ENCODE data around the gene PPY. TPM values are rescaled to one million over a fixed set of nuclear protein-coding genes. Genes with fewer than 3 reads are reported as not detected.
"Not testable (repeated sequence)": the region's sequence is repeated elsewhere in the genome, so short reads cannot be mapped to it uniquely, and the experiment has no call there.

Gene PPY, protein sequence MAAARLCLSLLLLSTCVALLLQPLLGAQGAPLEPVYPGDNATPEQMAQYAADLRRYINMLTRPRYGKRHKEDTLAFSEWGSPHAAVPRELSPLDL
- 1.3 TPM in 1 of 2 replicates, not detected in the other for total RNA-seq (2014; rRNA removed; shearing (Covaris generic))
- not detected in 2 replicates for polyA plus RNA-seq (2015; cell fraction: cytosol; rRNA removed)
- polyA plus RNA-seq (2015; cell fraction: nucleus; rRNA removed) = not detected in 2 replicates

DNA sequence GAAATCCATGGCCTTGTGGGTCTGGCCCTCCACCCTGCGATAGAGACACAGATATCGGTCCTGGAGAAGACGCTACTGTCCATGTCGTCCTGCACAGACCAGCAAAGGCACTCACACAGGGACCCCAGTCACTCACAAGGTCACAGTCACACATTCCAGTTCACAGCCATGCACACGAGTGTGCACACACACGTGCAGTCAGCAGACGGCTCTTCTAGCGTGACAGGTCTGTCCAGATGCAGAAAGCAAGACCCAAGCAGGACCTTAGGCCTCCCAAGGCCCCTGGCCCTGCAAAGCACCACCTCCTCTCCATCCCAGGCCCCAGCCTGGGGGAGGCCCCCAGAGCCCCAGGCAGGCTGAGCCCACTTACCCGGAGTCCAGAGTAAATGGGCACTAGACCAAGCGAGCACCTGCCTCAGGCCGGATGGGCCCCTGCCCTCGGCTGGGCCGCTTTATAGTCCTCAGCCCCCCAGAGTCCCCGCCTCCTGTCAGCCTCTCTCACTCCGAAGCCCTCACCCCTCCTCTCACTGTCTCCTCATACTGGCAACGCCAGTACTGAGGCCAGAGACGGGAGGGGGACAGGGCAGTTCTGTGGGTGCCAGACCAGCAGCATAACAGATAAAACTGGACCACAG is at the start of gene PPY:
PPY (minus strand) TSS at position 426 of the 635 bp plus-strand sequence. CDS start 822 bp downstream, outside the sequence.
- in situ Hi-C loops (cut with HindIII; ENCODE audit: low pct_unique_long_range_greater_than_20kb, low sequenced_read_pairs) = no loop called here

DNA sequence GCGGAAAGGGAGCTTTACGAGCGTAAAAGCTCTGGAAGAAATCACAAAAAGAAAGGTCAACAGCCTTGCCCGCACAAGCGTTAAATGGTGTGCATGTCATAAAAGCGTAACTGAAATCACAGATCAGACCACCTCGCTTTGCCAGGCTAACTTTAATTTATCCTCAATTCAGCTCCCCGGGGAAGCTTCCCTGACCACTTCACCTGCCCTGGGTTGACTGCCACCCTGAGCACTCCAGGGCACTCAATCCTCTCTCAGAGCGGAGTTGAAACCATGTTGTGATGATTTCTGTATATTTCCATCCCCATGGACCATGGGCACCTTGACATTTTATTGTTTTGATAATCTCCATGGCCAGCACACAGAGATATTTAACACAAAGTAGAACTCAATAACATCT is 46.0 kb upstream of the PPY start:
- DNase-seq (ENCODE audit: low read depth, low spot score) = no peak
- in situ Hi-C loops (cut with HindIII; ENCODE audit: low pct_unique_long_range_greater_than_20kb, low sequenced_read_pairs) = no loop called here

More for the DNA sequence above, at the start of gene PPY:
- no peak for DNase-seq (ENCODE audit: low read depth, low spot score)

DNA sequence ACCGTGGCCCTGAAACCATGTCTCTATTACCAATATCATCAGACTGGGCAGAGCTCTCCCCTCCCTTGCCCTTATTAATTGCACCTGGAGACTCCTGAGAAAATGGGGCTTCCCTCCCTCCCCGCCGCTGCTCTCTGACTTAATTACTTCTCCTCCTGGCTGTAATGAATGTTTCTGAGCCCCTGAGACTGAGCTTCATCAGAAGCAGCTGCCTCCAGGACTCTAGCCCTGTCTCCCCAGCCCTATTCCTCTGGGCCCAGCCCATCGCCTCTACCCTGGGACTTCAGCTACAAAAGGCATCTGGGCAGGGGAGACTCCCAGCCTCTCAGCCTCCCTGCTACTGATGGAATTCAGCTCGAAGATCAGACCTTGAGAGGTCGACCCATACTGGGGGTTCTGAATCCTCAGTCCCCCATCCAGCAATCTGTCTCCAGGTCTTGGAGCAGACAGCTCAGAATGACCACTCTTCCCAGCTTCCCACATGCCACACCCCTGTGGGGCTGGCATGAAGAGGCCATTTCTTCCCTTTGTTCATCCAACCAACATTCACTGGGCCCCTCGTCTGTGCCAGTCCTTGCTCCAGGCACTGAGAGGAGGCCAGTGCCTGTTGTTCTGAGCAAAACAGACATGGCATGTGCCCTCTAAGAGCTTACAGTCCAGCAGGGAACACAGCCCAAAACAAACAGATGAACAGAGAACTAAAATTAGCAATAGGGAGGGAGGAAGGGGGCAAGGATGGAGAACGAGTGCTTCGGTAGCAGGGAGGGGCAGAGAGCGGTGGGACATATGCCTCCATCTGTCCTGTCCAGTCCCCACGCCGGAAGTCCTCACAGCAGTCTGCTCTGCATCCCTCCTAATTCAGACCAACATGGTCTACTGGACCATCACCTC is 45.1 kb upstream of the PPY start:
- in situ Hi-C loops (cut with HindIII; ENCODE audit: low pct_unique_long_range_greater_than_20kb, low sequenced_read_pairs) = no loop called here
- DNase-seq (ENCODE audit: low read depth, low spot score) = no peak

DNA sequence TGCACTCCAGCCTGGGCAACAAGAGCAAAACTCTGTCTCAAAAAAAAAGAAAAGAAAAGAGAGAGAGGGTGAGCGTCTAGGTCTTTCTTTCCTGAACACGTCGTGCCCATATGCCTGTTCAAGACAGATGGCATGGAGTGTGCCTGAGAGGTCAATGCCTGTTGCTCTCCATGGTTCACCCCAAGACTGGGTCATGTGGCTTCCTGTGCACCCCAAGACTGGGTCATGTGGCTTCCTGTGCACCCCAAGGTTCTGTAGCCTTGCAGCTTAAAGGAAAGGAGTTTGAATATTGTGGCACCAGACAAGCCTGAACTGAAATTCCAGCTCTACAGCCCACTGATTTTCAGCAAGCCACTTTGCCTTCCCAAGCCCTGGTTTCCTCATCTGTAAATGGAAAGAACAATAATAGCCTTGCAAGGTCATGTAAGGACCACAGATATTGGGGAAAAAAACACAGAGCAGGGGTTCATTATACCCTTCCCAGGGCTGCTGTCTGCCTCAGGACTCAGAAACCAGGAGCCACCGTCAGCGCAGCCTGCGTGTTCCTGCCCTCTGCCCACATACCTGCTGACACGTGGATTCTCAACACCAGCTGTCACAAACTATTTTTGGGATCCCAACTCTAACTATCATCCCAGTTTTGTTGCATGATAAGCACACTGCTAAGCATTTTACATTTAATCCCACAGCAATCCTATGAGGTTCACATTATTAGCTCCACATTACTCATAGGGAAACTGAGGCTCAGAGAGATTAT is 44.1 kb upstream of the PPY start:
- DNase-seq (ENCODE audit: low read depth, low spot score) = no peak
- in situ Hi-C loops (cut with HindIII; ENCODE audit: low pct_unique_long_range_greater_than_20kb, low sequenced_read_pairs) = no loop called here

DNA sequence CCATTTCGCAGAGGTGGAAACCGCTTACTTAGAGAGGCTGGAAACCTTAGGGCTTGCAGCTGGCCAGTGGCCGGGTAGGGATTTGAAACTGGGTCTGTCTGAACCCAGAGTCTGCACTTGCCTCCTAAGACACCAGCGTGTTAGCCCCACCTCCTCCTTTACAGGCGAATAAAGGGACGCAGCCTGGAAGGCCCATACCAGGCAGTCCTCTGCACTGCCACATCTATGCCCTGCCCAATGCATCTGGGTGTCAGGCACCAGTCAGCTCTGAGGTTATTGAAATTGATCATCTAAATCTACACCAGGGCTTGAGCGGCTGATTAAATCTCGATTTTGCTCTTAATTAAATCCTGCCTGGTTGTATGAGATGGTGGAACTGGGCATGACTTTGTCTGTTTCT is 42.2 kb upstream of the PPY start:
- in situ Hi-C loops (cut with HindIII; ENCODE audit: low pct_unique_long_range_greater_than_20kb, low sequenced_read_pairs) = no loop called here
- DNase-seq (ENCODE audit: low read depth, low spot score) = no peak

DNA sequence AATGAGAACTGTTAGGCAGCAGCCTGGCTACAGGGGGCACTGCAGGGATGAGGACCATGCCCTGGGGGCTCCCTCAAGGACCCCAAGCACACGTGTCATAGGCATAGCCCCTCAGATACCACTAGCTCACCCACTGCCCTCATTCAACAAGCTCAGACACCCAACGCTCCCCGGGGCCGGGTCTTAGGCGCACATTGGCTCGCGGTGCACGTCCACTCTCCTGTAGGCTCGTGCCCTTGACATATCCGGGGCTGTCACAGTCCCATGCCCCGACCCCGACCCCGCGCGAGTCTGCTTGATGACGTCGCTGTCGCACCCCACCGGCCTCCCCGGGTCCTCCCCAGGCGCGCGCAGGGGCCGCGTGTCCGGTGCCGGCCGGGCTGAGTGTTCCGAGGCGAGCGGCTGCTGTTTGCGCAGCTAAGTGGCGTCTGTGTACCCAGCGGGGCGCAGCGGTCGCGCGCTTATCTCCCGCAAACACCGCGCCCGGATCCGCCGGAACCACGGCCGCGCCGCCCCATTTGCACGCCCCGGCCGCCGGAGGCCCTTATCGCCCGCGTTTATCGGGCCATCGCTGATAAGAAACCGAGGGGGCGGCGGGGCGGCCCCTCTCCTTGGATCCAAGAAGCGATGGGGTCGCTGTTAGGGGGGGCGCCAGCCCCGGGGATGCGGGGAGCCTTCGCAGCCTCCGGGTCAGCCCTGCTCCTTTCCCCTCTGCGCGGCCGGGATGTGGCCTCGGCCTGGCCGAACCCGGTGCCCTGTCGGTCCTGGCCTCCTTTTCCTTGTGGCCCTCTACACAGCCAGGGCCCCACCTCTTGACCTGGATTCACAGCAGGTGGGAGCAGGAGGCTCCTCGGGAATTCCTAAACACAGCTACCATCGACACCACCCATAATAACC is 41.5 kb upstream of the PPY start:
- DNase-seq (ENCODE audit: low read depth, low spot score) = no peak
- in situ Hi-C loops (cut with HindIII; ENCODE audit: low pct_unique_long_range_greater_than_20kb, low sequenced_read_pairs) = no loop called here

DNA sequence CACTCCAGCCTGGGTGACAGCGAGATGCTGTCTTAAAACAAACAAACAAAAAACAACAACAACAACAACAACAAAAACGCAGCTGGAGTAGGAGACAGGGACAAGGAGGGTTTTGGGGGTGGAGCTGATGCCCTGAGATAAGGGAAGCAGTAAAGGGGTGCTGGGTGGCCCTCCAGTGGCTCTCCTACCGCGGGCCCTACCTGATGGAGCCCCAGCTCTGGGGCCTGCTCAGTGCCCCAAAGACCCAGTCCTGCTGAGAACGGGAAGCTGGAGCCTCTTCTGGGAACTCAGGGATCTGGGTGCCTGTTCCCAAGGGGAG is 40.9 kb upstream of the PPY start:
- in situ Hi-C loops (cut with HindIII; ENCODE audit: low pct_unique_long_range_greater_than_20kb, low sequenced_read_pairs) = no loop called here
- DNase-seq (ENCODE audit: low read depth, low spot score) = no peak

DNA sequence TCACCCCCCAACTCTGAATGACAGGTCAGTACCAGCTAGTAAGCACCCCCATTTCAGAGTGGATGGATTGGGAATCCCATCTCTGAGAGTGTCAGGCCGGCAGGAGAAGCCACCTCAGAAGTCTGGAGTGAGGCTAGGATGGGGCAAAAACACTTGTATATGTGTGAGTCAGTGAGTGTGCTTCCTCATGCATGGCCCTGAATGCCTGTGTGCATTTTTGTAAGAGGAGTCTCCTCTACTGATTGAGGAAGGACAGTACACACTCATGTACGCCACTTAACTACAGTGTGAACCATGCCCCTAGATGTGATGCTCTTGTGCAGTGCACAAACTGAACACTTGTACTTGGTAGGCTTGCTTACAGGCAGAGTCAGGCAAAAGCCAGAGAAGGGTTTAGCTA is 39.9 kb upstream of the PPY start:
- DNase-seq (ENCODE audit: low read depth, low spot score) = no peak
- in situ Hi-C loops (cut with HindIII; ENCODE audit: low pct_unique_long_range_greater_than_20kb, low sequenced_read_pairs) = no loop called here

DNA sequence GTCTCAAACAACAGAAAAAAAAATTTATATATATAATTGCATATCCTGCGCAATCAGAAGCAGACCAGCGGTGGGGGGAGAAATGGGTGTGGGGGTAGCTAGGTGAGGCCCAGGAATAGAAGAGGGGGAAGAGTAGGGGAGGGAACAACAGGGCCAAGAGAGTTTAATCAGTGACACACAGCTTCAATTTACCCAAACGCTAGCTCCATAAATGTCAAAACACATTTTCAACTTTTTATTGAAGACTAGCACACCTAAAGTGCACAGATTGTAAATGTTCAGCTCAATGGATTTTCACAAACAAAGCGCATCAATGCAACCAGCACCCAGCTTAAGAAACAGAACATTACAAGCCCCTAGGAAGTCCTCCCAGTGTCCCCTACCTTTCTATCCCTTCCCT is 37.4 kb upstream of the PPY start:
- in situ Hi-C loops (cut with HindIII; ENCODE audit: low pct_unique_long_range_greater_than_20kb, low sequenced_read_pairs) = no loop called here

DNA sequence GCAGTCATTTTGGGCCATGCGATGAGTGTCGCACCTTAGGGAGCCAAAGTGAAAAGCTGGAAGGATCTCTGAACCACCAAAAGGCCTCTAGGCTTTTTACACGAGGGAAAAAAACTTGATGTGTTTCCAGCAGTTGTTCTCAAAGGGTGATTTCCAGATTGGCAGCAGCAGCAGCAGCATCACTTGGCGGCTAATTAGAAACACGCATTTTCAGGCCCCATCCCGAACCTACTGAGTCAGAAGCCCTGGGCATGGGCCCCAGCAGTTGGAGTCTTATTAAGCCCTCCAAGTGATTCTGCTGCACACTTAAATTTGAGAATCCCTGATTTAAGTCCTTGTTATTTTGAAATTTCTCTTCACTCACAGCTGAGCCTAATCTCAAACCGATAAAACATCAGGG is 36.7 kb upstream of the PPY start:
- no peak for DNase-seq (ENCODE audit: low read depth, low spot score)
- in situ Hi-C loops (cut with HindIII; ENCODE audit: low pct_unique_long_range_greater_than_20kb, low sequenced_read_pairs) = no loop called here

More for the DNA sequence above, 37.4 kb upstream of the PPY start:
- DNase-seq (ENCODE audit: low read depth, low spot score) = no peak

DNA sequence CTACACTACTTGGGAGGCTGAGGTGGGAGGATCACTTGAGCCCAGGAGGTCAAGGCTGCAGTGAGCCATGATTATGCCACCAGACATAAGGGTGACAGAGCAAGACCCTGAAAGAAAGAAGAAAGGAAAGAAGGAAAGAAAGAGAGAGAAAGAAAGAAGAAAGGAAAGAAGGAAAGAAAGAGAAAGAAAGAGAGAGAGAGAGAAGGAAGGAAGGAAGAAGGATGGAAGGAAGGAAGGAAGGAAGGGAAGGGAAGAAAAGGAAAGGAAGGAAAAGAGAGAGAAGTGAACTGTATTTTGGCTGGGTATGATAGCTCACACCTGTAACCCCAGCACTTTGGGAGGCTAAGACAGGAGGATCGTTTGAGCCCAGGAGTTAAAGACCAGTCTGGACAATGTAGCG is 35.8 kb upstream of the PPY start:
- DNase-seq (ENCODE audit: low read depth, low spot score) = no peak
- in situ Hi-C loops (cut with HindIII; ENCODE audit: low pct_unique_long_range_greater_than_20kb, low sequenced_read_pairs) = no loop called here

DNA sequence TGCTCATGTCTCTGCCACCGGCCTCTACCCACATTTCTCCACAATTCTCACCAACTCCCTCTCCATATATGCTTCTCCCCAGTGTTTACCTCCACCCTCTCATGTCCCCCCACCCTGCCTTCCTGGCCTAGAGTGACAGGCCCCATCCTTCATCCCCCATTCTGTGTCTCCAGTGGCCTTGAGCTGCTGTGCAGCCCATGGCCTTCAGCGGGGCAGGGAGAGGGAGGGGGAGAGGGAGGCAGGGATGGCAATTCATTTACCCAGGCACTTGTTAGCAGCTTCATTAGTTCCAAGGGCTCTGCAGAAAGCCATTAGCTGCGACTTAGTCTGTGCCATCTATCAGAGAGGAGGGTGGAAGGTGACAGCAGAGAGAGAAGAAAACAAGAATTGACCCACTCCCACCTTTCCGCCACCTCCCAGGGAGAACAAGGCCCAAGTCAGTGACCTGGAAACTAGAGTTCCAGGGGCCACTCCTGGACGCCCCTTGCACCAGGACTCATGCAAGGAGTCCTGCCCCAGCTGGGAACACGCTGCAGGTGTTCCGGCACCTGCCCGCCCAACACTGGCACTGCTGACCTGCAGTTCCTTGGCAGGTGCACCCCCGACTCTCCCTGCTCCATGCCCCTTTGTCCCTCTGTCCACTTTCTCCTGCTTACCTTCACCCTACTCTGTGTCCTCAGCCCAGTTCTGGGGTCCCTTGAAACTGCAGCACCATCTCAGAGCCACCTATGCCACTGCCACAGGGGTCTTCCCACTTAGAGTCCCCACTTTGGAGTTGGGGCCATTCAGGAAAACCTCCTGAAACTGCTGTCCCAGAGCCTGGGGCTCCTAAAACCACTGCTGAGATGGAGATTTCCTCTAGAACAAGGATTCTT is 34.9 kb upstream of the PPY start:
- in situ Hi-C loops (cut with HindIII; ENCODE audit: low pct_unique_long_range_greater_than_20kb, low sequenced_read_pairs) = no loop called here
- no peak for DNase-seq (ENCODE audit: low read depth, low spot score)

DNA sequence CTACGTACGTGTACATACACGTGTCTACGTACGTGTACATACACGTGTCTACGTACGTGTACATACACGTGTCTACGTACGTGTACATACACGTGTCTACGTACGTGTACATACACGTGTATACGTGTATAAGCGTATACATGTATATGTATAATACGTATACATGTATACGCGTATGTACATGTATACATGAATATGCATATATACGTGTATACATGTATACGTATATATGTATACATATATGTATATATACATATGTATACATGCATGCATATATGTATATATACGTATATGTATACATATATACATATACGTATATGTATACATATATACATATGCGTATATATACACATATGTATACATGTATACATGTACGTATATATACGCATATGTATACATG is 33.6 kb upstream of the PPY start:
- no peak for DNase-seq (ENCODE audit: low read depth, low spot score)
- in situ Hi-C loops (cut with HindIII; ENCODE audit: low pct_unique_long_range_greater_than_20kb, low sequenced_read_pairs) = no loop called here

DNA sequence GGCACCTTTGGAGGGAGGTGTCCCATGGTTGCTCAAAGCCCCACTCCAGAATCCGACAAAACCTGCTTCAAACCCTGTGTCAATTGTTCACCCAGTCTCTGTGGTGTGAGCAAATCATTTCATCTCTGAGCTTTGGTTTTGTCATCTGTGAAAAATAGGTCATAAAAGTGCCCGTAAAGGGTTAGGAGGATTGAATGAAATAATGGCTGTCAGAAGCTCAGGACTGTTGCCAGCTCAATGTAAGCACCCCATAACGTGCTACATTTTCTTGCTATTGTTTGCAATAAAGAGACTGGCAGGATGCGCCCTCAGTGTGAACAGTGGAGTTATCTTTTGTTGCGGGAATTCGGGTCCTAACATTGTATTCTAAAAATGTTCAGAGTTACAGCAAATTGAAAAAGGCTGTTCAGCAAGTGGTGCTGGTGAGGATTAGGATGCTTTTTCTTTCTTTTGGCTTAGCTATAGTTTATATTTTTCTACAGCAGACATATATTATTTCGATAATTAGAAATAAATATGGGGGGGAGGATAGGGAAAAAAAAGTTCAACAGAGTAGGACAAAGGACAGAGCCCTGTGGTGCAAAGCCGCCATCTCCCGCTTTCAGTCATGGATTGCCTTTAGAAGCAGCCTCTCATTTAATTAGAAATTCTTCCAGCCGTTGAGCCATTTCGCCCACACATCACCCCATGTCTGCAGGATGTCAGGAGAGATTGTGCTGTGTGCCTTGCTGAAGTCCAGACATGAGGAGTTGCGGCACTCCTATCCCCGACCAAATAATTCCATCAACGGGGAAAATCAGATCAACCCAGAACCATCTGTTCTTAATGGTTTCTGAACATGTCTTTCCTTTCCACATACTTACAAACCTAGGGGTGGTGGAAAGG is 32.3 kb upstream of the PPY start:
- in situ Hi-C loops (cut with HindIII; ENCODE audit: low pct_unique_long_range_greater_than_20kb, low sequenced_read_pairs) = no loop called here
- no peak for DNase-seq (ENCODE audit: low read depth, low spot score)

DNA sequence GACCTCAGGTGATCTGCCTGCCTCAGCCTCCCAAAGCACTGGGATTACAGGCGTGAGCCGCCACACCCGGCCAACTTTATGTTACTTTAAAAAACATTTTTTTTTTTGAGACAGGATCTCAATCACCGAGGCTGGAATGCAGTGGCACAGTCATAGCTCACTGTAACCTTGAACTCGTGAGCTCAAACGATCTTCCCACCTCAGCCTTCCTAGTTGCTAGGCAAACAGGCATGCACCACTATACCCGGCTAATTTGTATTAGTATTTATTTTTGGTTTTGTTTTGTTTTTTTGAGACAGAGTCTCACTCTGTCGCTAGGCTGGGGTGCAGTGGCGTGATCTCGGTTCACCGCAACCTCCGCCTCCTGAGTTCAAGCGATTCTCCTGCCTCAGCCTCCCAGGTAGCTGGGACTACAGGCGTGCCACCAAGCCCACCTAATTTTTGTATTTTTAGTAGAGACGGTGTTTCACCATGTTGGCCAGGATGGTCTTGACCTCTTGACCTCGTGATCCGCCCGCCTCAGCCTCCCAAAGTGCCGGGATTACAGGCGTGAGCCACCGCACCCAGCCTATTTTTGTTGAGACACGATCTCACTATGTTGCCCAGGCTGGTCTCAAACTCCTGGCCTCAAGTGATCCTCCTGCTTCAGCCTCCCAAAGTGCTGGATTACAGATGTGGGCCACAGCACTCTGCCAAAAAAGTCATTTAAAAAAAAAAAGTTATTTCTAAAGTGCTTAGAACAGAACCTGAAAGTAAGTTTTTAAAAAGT is 30.4 kb upstream of the PPY start:
- DNase-seq (ENCODE audit: low read depth, low spot score); in situ Hi-C loops (cut with HindIII; ENCODE audit: low pct_unique_long_range_greater_than_20kb, low sequenced_read_pairs): not testable (repeated sequence)
